HEK293 (cell line): Measurements from ENCODE around the gene WDHD1.
A peak's percentile ranks its signal among the peaks of the same experiment; 100 is the strongest.

Source experiments
- CTCF ChIA-PET: fragments of 350-600 bp; formaldehyde crosslinking; extraction: SDS; loops from one replicate; lab custom pipeline; 2021; ENCODE audit warnings: antibody characterized with exemption; lab: Yijun Ruan, JAX
- POLR2A ChIA-PET: fragments of 300-600 bp; formaldehyde crosslinking; extraction: SDS; loops from one replicate; lab custom pipeline; 2020; ENCODE audit warnings: antibody characterized with exemption, inconsistent platforms; lab: Yijun Ruan, JAX
- H3K27ac ChIP-seq: fragments of 200-500 bp; sonication (Bioruptor generic); 2 replicates; pipeline ENCODE4 v1.5.1; 2014; ENCODE audit warnings: low read depth, low read length, control low read depth, inconsistent platforms; ENCODE audit errors: extremely low read depth
- H3K36me3 ChIP-seq, 2 experiments: fragments of 200-500 bp in 1 of 2; sonication (Bioruptor generic) in 1 of 2; 1 replicate in 1 of 2; 2 replicates in 1 of 2; pipeline ENCODE4 v1.5.1; 2014 to 2017; ENCODE audit warnings: inconsistent platforms in 2 of 2, low read length in 2 of 2; ENCODE audit not compliant: control insufficient read depth in 2 of 2, insufficient read depth in 1 of 2
- H3K4me1 ChIP-seq: fragments of 200-500 bp; sonication (Bioruptor generic); 2 replicates; pipeline ENCODE4 v1.5.1; 2014; ENCODE audit warnings: mild to moderate bottlenecking, low read length, inconsistent platforms; ENCODE audit not compliant: control insufficient read depth, insufficient read depth
- H3K4me3 ChIP-seq: 2 replicates; pipeline ENCODE4 v1.5.1; 2011; ENCODE audit warnings: low read depth, mild to moderate bottlenecking, control low read depth, low read length, moderate library complexity
- H3K9me3 ChIP-seq: fragments of 200-500 bp; sonication (Bioruptor generic); 2 replicates; pipeline ENCODE4 v1.5.1; 2014; ENCODE audit warnings: low read depth, low read length, inconsistent platforms; ENCODE audit not compliant: control insufficient read depth, insufficient read depth
- GLI2 ChIP-seq: fragments of 450-650 bp; formaldehyde crosslinking; IDR thresholded peaks from 2 replicates; pipeline ENCODE4; 2017; ENCODE audit warnings: missing biosample characterization, missing genetic modification characterization, low read depth, borderline replicate concordance
- GLI4 ChIP-seq: fragments of 450-650 bp; formaldehyde crosslinking; IDR thresholded peaks from 2 replicates; pipeline ENCODE4 v1.5.1; 2016; ENCODE audit warnings: missing biosample characterization, missing genetic modification characterization
- GLIS1 ChIP-seq: fragments of 450-650 bp; formaldehyde crosslinking; IDR thresholded peaks from 2 replicates; pipeline ENCODE4 v1.5.1; 2016; ENCODE audit warnings: missing biosample characterization, missing genetic modification characterization
- MYNN ChIP-seq: fragments of 450-650 bp; formaldehyde crosslinking; IDR thresholded peaks from 2 replicates; pipeline ENCODE4 v1.5.1; 2016; ENCODE audit warnings: missing biosample characterization, missing genetic modification characterization, borderline replicate concordance
- SP2 ChIP-seq: fragments of 450-650 bp; formaldehyde crosslinking; IDR thresholded peaks from 2 replicates; pipeline ENCODE4 v1.5.1; 2016; ENCODE audit warnings: missing biosample characterization, missing genetic modification characterization
- ZBTB21 ChIP-seq: fragments of 450-650 bp; formaldehyde crosslinking; IDR thresholded peaks from 2 replicates; pipeline ENCODE4 v1.5.1; 2017; ENCODE audit warnings: missing biosample characterization, missing genetic modification characterization
- ZNF175 ChIP-seq: fragments of 450-650 bp; formaldehyde crosslinking; IDR thresholded peaks from 2 replicates; pipeline ENCODE4 v1.5.1; 2016; ENCODE audit warnings: missing biosample characterization, missing genetic modification characterization
- ZNF311 ChIP-seq: fragments of 450-650 bp; formaldehyde crosslinking; IDR thresholded peaks from 2 replicates; pipeline ENCODE4 v1.5.1; 2017; ENCODE audit warnings: missing biosample characterization, missing genetic modification characterization, borderline replicate concordance
- ZNF324 ChIP-seq: fragments of 450-650 bp; formaldehyde crosslinking; IDR thresholded peaks from 2 replicates; pipeline ENCODE4 v1.5.1; 2016; ENCODE audit warnings: missing biosample characterization, missing genetic modification characterization
- ZNF555 ChIP-seq: fragments of 450-650 bp; formaldehyde crosslinking; conservative IDR thresholded peaks from 2 replicates; pipeline ENCODE4 v1.5.1; 2017; ENCODE audit warnings: missing biosample characterization, mild to moderate bottlenecking, missing genetic modification characterization, inconsistent platforms
- ZNF623 ChIP-seq: fragments of 450-650 bp; formaldehyde crosslinking; IDR thresholded peaks from 2 replicates; pipeline ENCODE4 v1.5.1; 2016; ENCODE audit warnings: missing biosample characterization, missing genetic modification characterization
- TF ChIP-seq, protein P1 (sequence below): fragments of 450-650 bp; formaldehyde crosslinking; IDR thresholded peaks from 2 replicates; pipeline ENCODE4 v1.5.1; 2017; ENCODE audit warnings: missing biosample characterization, missing genetic modification characterization
- TF ChIP-seq, protein P2 (sequence below): fragments of 450-650 bp; formaldehyde crosslinking; IDR thresholded peaks from 2 replicates; pipeline ENCODE4 v1.5.1; 2017; ENCODE audit warnings: missing biosample characterization, missing genetic modification characterization
- TF ChIP-seq, protein P3 (sequence below): fragments of 450-650 bp; formaldehyde crosslinking; IDR thresholded peaks from 2 replicates; pipeline ENCODE4 v1.5.1; 2016; ENCODE audit warnings: missing biosample characterization, missing genetic modification characterization
- TF ChIP-seq, protein P4 (sequence below): fragments of 450-650 bp; formaldehyde crosslinking; IDR thresholded peaks from 2 replicates; pipeline ENCODE4 v1.5.1; 2016; ENCODE audit warnings: missing biosample characterization, missing genetic modification characterization, low read depth
- TF ChIP-seq, protein P5 (sequence below): fragments of 450-650 bp; formaldehyde crosslinking; IDR thresholded peaks from 2 replicates; pipeline ENCODE4 v1.5.1; 2016; ENCODE audit warnings: missing biosample characterization, missing genetic modification characterization, low read depth
- TF ChIP-seq, protein P6 (sequence below): fragments of 450-650 bp; formaldehyde crosslinking; conservative IDR thresholded peaks from 2 replicates; pipeline ENCODE4 v1.5.1; 2016; ENCODE audit warnings: low read depth, missing biosample characterization, missing genetic modification characterization
- TF ChIP-seq, protein P7 (sequence below): fragments of 450-650 bp; formaldehyde crosslinking; IDR thresholded peaks from 2 replicates; pipeline ENCODE4 v1.5.1; 2016; ENCODE audit warnings: missing biosample characterization, missing genetic modification characterization

The WDHD1 gene

DNA sequence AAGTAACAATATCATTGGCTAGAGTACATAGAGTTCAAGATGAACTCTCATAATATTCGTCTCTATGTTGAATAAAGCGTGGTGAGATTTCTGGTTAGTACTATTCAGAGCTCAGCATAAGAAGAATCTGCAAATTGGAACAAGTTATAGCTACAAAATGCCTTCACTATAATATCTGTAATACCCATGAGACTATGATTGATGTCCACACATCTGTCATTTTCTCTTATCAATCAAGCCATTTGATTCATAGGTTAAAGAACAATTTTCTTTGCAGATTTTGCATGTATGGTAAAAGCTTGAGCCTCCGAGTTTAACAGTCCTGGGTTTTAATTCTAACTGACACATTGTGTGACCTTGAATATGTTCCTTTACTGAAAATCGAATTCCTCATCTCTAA, 1.6 kb upstream of the WDHD1 start:
- TF ChIP-seq, protein P1, sequence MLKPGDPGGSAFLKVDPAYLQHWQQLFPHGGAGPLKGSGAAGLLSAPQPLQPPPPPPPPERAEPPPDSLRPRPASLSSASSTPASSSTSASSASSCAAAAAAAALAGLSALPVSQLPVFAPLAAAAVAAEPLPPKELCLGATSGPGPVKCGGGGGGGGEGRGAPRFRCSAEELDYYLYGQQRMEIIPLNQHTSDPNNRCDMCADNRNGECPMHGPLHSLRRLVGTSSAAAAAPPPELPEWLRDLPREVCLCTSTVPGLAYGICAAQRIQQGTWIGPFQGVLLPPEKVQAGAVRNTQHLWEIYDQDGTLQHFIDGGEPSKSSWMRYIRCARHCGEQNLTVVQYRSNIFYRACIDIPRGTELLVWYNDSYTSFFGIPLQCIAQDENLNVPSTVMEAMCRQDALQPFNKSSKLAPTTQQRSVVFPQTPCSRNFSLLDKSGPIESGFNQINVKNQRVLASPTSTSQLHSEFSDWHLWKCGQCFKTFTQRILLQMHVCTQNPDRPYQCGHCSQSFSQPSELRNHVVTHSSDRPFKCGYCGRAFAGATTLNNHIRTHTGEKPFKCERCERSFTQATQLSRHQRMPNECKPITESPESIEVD (tag by site-specific recombination): no peak
- TF ChIP-seq ZBTB21: no peak
- TF ChIP-seq ZNF555 (tag by site-specific recombination): no peak
- TF ChIP-seq, protein P2, sequence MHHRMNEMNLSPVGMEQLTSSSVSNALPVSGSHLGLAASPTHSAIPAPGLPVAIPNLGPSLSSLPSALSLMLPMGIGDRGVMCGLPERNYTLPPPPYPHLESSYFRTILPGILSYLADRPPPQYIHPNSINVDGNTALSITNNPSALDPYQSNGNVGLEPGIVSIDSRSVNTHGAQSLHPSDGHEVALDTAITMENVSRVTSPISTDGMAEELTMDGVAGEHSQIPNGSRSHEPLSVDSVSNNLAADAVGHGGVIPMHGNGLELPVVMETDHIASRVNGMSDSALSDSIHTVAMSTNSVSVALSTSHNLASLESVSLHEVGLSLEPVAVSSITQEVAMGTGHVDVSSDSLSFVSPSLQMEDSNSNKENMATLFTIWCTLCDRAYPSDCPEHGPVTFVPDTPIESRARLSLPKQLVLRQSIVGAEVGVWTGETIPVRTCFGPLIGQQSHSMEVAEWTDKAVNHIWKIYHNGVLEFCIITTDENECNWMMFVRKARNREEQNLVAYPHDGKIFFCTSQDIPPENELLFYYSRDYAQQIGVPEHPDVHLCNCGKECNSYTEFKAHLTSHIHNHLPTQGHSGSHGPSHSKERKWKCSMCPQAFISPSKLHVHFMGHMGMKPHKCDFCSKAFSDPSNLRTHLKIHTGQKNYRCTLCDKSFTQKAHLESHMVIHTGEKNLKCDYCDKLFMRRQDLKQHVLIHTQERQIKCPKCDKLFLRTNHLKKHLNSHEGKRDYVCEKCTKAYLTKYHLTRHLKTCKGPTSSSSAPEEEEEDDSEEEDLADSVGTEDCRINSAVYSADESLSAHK (tag by site-specific recombination): no peak
- TF ChIP-seq, protein P3, sequence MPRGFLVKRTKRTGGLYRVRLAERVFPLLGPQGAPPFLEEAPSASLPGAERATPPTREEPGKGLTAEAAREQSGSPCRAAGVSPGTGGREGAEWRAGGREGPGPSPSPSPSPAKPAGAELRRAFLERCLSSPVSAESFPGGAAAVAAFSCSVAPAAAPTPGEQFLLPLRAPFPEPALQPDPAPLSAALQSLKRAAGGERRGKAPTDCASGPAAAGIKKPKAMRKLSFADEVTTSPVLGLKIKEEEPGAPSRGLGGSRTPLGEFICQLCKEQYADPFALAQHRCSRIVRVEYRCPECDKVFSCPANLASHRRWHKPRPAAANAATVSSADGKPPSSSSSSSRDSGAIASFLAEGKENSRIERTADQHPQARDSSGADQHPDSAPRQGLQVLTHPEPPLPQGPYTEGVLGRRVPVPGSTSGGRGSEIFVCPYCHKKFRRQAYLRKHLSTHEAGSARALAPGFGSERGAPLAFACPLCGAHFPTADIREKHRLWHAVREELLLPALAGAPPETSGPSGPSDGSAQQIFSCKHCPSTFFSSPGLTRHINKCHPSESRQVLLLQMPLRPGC (tag by site-specific recombination): no peak
- TF ChIP-seq, protein P4, sequence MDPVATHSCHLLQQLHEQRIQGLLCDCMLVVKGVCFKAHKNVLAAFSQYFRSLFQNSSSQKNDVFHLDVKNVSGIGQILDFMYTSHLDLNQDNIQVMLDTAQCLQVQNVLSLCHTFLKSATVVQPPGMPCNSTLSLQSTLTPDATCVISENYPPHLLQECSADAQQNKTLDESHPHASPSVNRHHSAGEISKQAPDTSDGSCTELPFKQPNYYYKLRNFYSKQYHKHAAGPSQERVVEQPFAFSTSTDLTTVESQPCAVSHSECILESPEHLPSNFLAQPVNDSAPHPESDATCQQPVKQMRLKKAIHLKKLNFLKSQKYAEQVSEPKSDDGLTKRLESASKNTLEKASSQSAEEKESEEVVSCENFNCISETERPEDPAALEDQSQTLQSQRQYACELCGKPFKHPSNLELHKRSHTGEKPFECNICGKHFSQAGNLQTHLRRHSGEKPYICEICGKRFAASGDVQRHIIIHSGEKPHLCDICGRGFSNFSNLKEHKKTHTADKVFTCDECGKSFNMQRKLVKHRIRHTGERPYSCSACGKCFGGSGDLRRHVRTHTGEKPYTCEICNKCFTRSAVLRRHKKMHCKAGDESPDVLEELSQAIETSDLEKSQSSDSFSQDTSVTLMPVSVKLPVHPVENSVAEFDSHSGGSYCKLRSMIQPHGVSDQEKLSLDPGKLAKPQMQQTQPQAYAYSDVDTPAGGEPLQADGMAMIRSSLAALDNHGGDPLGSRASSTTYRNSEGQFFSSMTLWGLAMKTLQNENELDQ: no peak
- TF ChIP-seq ZNF324: no peak
- TF ChIP-seq SP2: no peak
- TF ChIP-seq ZNF623 (tag by site-specific recombination): no peak
- no peak for TF ChIP-seq GLIS1
- no peak for TF ChIP-seq GLI2 (tag by site-specific recombination)
- no peak for TF ChIP-seq MYNN
- TF ChIP-seq, protein P5, sequence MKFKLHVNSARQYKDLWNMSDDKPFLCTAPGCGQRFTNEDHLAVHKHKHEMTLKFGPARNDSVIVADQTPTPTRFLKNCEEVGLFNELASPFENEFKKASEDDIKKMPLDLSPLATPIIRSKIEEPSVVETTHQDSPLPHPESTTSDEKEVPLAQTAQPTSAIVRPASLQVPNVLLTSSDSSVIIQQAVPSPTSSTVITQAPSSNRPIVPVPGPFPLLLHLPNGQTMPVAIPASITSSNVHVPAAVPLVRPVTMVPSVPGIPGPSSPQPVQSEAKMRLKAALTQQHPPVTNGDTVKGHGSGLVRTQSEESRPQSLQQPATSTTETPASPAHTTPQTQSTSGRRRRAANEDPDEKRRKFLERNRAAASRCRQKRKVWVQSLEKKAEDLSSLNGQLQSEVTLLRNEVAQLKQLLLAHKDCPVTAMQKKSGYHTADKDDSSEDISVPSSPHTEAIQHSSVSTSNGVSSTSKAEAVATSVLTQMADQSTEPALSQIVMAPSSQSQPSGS (tag by site-specific recombination): no peak
- no peak for TF ChIP-seq GLI4
- TF ChIP-seq, protein P6, sequence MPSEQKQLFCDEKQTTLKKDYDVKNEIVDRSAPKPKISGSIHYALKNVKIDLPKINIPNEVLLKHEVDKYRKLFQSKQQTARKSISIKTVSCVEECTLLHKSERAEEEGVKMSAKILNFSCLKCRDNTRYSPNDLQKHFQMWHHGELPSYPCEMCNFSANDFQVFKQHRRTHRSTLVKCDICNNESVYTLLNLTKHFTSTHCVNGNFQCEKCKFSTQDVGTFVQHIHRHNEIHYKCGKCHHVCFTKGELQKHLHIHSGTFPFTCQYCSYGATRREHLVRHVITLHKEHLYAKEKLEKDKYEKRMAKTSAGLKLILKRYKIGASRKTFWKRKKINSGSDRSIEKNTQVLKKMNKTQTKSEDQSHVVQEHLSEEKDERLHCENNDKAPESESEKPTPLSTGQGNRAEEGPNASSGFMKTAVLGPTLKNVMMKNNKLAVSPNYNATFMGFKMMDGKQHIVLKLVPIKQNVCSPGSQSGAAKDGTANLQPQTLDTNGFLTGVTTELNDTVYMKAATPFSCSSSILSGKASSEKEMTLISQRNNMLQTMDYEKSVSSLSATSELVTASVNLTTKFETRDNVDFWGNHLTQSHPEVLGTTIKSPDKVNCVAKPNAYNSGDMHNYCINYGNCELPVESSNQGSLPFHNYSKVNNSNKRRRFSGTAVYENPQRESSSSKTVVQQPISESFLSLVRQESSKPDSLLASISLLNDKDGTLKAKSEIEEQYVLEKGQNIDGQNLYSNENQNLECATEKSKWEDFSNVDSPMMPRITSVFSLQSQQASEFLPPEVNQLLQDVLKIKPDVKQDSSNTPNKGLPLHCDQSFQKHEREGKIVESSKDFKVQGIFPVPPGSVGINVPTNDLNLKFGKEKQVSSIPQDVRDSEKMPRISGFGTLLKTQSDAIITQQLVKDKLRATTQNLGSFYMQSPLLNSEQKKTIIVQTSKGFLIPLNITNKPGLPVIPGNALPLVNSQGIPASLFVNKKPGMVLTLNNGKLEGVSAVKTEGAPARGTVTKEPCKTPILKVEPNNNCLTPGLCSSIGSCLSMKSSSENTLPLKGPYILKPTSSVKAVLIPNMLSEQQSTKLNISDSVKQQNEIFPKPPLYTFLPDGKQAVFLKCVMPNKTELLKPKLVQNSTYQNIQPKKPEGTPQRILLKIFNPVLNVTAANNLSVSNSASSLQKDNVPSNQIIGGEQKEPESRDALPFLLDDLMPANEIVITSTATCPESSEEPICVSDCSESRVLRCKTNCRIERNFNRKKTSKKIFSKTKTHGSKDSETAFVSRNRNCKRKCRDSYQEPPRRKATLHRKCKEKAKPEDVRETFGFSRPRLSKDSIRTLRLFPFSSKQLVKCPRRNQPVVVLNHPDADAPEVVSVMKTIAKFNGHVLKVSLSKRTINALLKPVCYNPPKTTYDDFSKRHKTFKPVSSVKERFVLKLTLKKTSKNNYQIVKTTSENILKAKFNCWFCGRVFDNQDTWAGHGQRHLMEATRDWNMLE: no peak
- TF ChIP-seq ZNF311 (tag by site-specific recombination): no peak
- TF ChIP-seq, protein P7, sequence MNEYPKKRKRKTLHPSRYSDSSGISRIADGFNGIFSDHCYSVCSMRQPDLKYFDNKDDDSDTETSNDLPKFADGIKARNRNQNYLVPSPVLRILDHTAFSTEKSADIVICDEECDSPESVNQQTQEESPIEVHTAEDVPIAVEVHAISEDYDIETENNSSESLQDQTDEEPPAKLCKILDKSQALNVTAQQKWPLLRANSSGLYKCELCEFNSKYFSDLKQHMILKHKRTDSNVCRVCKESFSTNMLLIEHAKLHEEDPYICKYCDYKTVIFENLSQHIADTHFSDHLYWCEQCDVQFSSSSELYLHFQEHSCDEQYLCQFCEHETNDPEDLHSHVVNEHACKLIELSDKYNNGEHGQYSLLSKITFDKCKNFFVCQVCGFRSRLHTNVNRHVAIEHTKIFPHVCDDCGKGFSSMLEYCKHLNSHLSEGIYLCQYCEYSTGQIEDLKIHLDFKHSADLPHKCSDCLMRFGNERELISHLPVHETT: no peak
- TF ChIP-seq ZNF175 (tag by site-specific recombination): no peak
- H3K36me3 ChIP-seq: peaks cover 11 to 15% of the 10 kb centered on the region in 2 experiments
- H3K4me1 ChIP-seq: peaks cover 25% of the 10 kb centered on the region
- ChIA-PET CTCF (interaction anchor here (0.8 kb wide), 1 partner anchor 22 kb away, joined by 3 read pairs; no protein-coding TSS in a partner anchor), POLR2A (interaction anchor here (3.6 kb wide), 1 partner anchor 23 kb away, joined by 47 read pairs; the partner anchor contains the start of gene MAPK1IP1L)
- no peak overlapping the region for H3K27ac ChIP-seq
- H3K4me3 ChIP-seq: peak overlapping the region; percentile 99
- no peaks in the 10 kb centered on the region for H3K9me3 ChIP-seq
